HepG2 (cell line): Measurements from ENCODE around the gene CD68. TPM values are rescaled to one million over a fixed set of nuclear protein-coding genes. Genes with fewer than 3 reads are reported as not detected.

Experiments used
- ARID4A ChIP-seq: sonication (generic); formaldehyde crosslinking; IDR thresholded peaks from 2 replicates; pipeline ENCODE4 v1.5.0; 2020; ENCODE audit warnings: mild to moderate bottlenecking, missing genetic modification reagents, borderline replicate concordance
- BRCA1 ChIP-seq: sonication (generic); formaldehyde crosslinking; IDR thresholded peaks from 2 replicates; pipeline ENCODE4 v1.4.0; 2020; ENCODE audit warnings: missing genetic modification reagents
- CAMTA2 ChIP-seq: sonication (generic); formaldehyde crosslinking; IDR thresholded peaks from 2 replicates; pipeline ENCODE4 v1.4.0; 2020; ENCODE audit warnings: mild to moderate bottlenecking, missing genetic modification reagents, borderline replicate concordance
- GABPB1 ChIP-seq: IDR thresholded peaks from 2 replicates; pipeline ENCODE4 v1.6.1; 2016; ENCODE audit warnings: mild to moderate bottlenecking, missing genetic modification reagents, moderate library complexity, missing compliant biosample characterization
- KDM2A ChIP-seq: sonication (generic); formaldehyde crosslinking; IDR thresholded peaks from 2 replicates; pipeline ENCODE4 v1.4.0; 2020; ENCODE audit warnings: low read depth, missing genetic modification reagents, borderline replicate concordance
- MXD3 ChIP-seq: IDR thresholded peaks from 2 replicates; pipeline ENCODE4 v1.6.1; 2016; ENCODE audit warnings: mild to moderate bottlenecking, missing biosample characterization, missing genetic modification reagents
- MYC ChIP-seq: sonication (generic); formaldehyde crosslinking; IDR thresholded peaks from 2 replicates; pipeline ENCODE4 v1.9.0; 2021; ENCODE audit warnings: missing genetic modification reagents, borderline replicate concordance
- POGZ ChIP-seq: sonication (generic); formaldehyde crosslinking; IDR thresholded peaks from 2 replicates; pipeline ENCODE4 v1.4.0; 2020; ENCODE audit warnings: mild to moderate bottlenecking, missing genetic modification reagents
- POLR2A ChIP-seq, 2 experiments: IDR thresholded peaks; 2 replicates each; pipeline ENCODE4 v1.6.1; 2011; ENCODE audit warnings: low read depth in 2 of 2, low read length in 2 of 2, mild to moderate bottlenecking in 1 of 2, moderate library complexity in 1 of 2; ENCODE audit not compliant: insufficient read depth in 1 of 2
- TEAD3 ChIP-seq: optimal IDR thresholded peaks from 2 replicates; pipeline ENCODE3; 2016; ENCODE audit warnings: borderline replicate concordance
- ZEB1 ChIP-seq: IDR thresholded peaks from 2 replicates; pipeline ENCODE4 v1.6.1; 2012; ENCODE audit warnings: mild to moderate bottlenecking, low read depth, inconsistent platforms; ENCODE audit not compliant: insufficient replicate concordance
- ZFP37 ChIP-seq: sonication (generic); formaldehyde crosslinking; IDR thresholded peaks from 2 replicates; pipeline ENCODE4 v1.4.0; 2020; ENCODE audit warnings: missing genetic modification reagents, borderline replicate concordance
- ZFP90 ChIP-seq: sonication (generic); formaldehyde crosslinking; IDR thresholded peaks from 2 replicates; pipeline ENCODE4 v1.8.0; 2022; ENCODE audit warnings: missing genetic modification reagents, mild to moderate bottlenecking, inconsistent platforms, borderline replicate concordance
- ZFY ChIP-seq: sonication (generic); formaldehyde crosslinking; IDR thresholded peaks from 2 replicates; pipeline ENCODE4 v1.4.0; 2020; ENCODE audit warnings: missing genetic modification reagents
- ZNF350 ChIP-seq: sonication (generic); formaldehyde crosslinking; IDR thresholded peaks from 2 replicates; pipeline ENCODE4 v1.4.0; 2020; ENCODE audit warnings: mild to moderate bottlenecking, low read depth, missing genetic modification reagents, borderline replicate concordance
- ZNF44 ChIP-seq: sonication (generic); formaldehyde crosslinking; IDR thresholded peaks from 2 replicates; pipeline ENCODE4 v1.5.1; 2020; ENCODE audit warnings: mild to moderate bottlenecking, missing genetic modification reagents
- ZNF567 ChIP-seq: sonication (generic); formaldehyde crosslinking; IDR thresholded peaks from 2 replicates; pipeline ENCODE4 v1.8.1; 2023; ENCODE audit warnings: mild to moderate bottlenecking, missing genetic modification reagents, borderline replicate concordance
- polyA plus RNA-seq, 8 experiments: library from polyadenylated mRNA; depleted of rRNA in 3 of 8; stranded (reverse) in 7 of 8; unstranded in 1 of 8; fragments of >200 nt; fragmentation: Illumina TruSeq in 4 of 8; extraction: Trizol in 4 of 8; gene quantifications; 2 replicates each; pipeline versions ENCODE4 v1.2.1 to v1.2.3, GENCODE V29; 2011 to 2016; ENCODE audit warnings: low read depth in 4 of 8, missing spikeins in 1 of 8, mixed read lengths in 1 of 8; ENCODE audit not compliant: insufficient read depth in 1 of 8
- total RNA-seq, 5 experiments: library from RNA; depleted of rRNA; stranded (reverse); fragments of >200 nt; fragmentation: Illumina TruSeq; extraction: Trizol; gene quantifications; 2 replicates each; pipeline ENCODE4 v1.2.3, GENCODE V29; 2016; ENCODE audit warnings: low read depth in 1 of 5
- TF ChIP-seq, protein P1 (sequence below): sonication (generic); formaldehyde crosslinking; IDR thresholded peaks from 2 replicates; pipeline ENCODE4 v1.4.0; 2020; ENCODE audit warnings: missing genetic modification reagents
- TF ChIP-seq, protein P2 (sequence below): sonication (generic); formaldehyde crosslinking; IDR thresholded peaks from 2 replicates; pipeline ENCODE4 v1.4.0; 2020; ENCODE audit warnings: mild to moderate bottlenecking, missing genetic modification reagents

The CD68 gene
- total and polyA plus RNA-seq, 2 of the 13 experiments (the other 11 are each of a cell fraction or from before 2014, with no cell fraction given) = 10.3 to 104 TPM

DNA sequence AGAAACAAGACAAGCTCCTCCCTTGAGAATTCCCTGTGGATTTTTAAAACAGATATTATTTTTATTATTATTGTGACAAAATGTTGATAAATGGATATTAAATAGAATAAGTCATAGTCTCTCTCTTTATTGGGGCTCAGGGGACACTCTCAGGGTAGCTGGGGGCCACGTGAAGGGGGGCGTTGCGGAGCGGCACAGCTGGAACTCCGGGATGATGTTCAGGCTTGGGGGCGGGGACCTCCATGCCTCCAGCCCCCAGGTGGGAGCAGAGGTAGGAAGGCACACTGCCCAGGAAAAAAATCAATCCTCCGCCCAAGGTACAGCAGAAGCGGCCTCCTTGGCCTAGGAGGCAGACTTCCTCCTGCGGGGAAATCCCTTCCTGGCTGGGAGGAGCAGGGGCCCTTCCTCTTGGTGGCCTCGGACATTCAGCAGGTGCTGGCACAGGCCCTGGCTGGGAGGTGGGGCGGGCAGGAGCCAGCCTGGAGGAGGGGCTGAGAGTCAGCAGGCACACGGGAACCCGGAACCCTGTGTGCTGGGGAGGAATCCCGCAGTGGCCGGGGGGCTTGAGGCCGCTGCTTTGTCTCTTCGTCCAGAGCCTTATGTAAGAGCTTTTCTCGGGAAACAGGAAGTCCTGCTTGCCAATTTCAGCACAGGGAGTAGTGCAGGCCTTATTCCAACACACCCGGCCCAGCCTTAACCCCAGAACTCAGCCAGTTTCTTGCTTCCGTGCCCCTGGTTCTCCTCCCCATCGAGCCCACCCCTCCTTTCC is 21.5 kb upstream of the CD68 start (continued):
- TF ChIP-seq ZFY (peak; percentile 77), ZEB1 (peak; percentile 41), BRCA1 (CRISPR knock-in tag) (no peak), KDM2A (peak; percentile 71; the same call in 1 of the 2 replicates), POLR2A (IDR thresholded peaks at IDR 0.05; ENCODE audit: insufficient read depth in 1 of 2, low read depth in 2 of 2, low read length in 2 of 2) (peak; percentile 22 to 72; a peak in 3 of 4 replicates), POGZ (CRISPR knock-in tag) (peak; percentile 25; the same call in 1 of the 2 replicates), MYC (CRISPR knock-in tag) (0 out of 2 replicates have a peak, but pooled peaks have one; percentile 26), ZNF567 (CRISPR knock-in tag) (no peak), ZNF350 (CRISPR knock-in tag) (0 out of 2 replicates have a peak, but pooled peaks have one; percentile 47), TEAD3 (CRISPR knock-in tag) (peak; percentile 31), MXD3 (CRISPR knock-in tag) (0 out of 2 replicates have a peak, but pooled peaks have one; percentile 30), ARID4A (CRISPR knock-in tag) (0 out of 2 replicates have a peak, but pooled peaks have one; percentile 55), GABPB1 (CRISPR knock-in tag) (peak; percentile 72), CAMTA2 (0 out of 2 replicates have a peak, but pooled peaks have one; percentile 18), ZNF44 (CRISPR knock-in tag) (peak; percentile 40; the same call in 1 of the 2 replicates), ZFP37 (CRISPR knock-in tag) (no peak), ZFP90 (CRISPR knock-in tag) (no peak)
- TF ChIP-seq, protein P1, sequence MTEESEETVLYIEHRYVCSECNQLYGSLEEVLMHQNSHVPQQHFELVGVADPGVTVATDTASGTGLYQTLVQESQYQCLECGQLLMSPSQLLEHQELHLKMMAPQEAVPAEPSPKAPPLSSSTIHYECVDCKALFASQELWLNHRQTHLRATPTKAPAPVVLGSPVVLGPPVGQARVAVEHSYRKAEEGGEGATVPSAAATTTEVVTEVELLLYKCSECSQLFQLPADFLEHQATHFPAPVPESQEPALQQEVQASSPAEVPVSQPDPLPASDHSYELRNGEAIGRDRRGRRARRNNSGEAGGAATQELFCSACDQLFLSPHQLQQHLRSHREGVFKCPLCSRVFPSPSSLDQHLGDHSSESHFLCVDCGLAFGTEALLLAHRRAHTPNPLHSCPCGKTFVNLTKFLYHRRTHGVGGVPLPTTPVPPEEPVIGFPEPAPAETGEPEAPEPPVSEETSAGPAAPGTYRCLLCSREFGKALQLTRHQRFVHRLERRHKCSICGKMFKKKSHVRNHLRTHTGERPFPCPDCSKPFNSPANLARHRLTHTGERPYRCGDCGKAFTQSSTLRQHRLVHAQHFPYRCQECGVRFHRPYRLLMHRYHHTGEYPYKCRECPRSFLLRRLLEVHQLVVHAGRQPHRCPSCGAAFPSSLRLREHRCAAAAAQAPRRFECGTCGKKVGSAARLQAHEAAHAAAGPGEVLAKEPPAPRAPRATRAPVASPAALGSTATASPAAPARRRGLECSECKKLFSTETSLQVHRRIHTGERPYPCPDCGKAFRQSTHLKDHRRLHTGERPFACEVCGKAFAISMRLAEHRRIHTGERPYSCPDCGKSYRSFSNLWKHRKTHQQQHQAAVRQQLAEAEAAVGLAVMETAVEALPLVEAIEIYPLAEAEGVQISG (CRISPR knock-in tag) = peak; percentile 60; the same call in 1 of the 2 replicates
- TF ChIP-seq, protein P2, sequence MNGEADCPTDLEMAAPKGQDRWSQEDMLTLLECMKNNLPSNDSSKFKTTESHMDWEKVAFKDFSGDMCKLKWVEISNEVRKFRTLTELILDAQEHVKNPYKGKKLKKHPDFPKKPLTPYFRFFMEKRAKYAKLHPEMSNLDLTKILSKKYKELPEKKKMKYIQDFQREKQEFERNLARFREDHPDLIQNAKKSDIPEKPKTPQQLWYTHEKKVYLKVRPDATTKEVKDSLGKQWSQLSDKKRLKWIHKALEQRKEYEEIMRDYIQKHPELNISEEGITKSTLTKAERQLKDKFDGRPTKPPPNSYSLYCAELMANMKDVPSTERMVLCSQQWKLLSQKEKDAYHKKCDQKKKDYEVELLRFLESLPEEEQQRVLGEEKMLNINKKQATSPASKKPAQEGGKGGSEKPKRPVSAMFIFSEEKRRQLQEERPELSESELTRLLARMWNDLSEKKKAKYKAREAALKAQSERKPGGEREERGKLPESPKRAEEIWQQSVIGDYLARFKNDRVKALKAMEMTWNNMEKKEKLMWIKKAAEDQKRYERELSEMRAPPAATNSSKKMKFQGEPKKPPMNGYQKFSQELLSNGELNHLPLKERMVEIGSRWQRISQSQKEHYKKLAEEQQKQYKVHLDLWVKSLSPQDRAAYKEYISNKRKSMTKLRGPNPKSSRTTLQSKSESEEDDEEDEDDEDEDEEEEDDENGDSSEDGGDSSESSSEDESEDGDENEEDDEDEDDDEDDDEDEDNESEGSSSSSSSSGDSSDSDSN (CRISPR knock-in tag) = peak; percentile 64; the same call in 1 of the 2 replicates
